Stimulated activated naive CD8-positive, alpha-beta T cell treated with anti-CD3 and anti-CD28 coated beads, Interleukin-15, amount 100 ng/mL, for 72 hours (primary cell): ENCODE data around the gene TMEM184B.

ENCODE experiments used
- ATAC-seq: fragments of 150-1000 bp; cut with Tn5 transposase; 2 replicates; pipeline ENCODE4 v1.10.0; 2021; ENCODE audit warnings: mild to moderate bottlenecking, moderate library complexity
- DNase-seq, 2 donors: peaks; one replicate each; pipeline ENCODE4 v3.0.0; 2021 to 2022
- H3K27ac Mint-ChIP-seq, 2 donors: one replicate each; pipeline ENCODE4 v1.8.0; 2022; ENCODE audit warnings: mild to moderate bottlenecking in 2 of 2, mixed read lengths in 2 of 2, moderate library complexity in 2 of 2
- H3K27me3 Mint-ChIP-seq: one replicate; pipeline ENCODE4 v1.8.0; 2022; ENCODE audit warnings: mixed read lengths
- H3K4me1 Mint-ChIP-seq: one replicate; pipeline ENCODE4 v1.8.0; 2022; ENCODE audit warnings: mild to moderate bottlenecking, mixed read lengths
- H3K4me3 Mint-ChIP-seq, 2 donors: one replicate each; pipeline ENCODE4 v1.8.0; 2022; ENCODE audit warnings: mild to moderate bottlenecking in 2 of 2, mixed read lengths in 2 of 2, moderate library complexity in 1 of 2
- H3K9me3 Mint-ChIP-seq, 2 donors: one replicate each; pipeline ENCODE4 v1.8.0; 2022; ENCODE audit warnings: mixed read lengths in 2 of 2

TMEM184B gene

DNA sequence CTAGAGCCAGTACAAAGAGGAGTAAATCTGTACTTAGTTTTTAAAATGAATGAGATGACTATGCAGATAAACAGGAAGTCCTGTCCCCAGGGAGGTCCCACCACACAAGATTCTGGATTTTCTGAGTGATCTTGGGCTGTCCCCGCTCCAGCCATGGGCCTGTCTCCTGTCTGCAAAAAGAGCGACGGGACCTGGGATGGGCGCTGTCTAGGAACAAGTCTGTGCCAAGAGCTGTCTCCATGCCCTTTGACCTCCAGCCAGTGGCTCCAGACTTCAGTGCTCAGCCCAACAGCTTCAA, 38.5 kb upstream of the TMEM184B start:
- no peaks in the 10 kb centered on the region for H3K9me3 Mint-ChIP-seq
- ATAC-seq (peak; percentile 39), DNase-seq (no peak)
- H3K4me1 Mint-ChIP-seq = peaks cover 84% of the 10 kb centered on the region
- no peak overlapping the region for H3K4me3 Mint-ChIP-seq
- no peaks in the 10 kb centered on the region for H3K27me3 Mint-ChIP-seq
- H3K27ac Mint-ChIP-seq = peak overlapping the region; percentile 79 to 88

DNA sequence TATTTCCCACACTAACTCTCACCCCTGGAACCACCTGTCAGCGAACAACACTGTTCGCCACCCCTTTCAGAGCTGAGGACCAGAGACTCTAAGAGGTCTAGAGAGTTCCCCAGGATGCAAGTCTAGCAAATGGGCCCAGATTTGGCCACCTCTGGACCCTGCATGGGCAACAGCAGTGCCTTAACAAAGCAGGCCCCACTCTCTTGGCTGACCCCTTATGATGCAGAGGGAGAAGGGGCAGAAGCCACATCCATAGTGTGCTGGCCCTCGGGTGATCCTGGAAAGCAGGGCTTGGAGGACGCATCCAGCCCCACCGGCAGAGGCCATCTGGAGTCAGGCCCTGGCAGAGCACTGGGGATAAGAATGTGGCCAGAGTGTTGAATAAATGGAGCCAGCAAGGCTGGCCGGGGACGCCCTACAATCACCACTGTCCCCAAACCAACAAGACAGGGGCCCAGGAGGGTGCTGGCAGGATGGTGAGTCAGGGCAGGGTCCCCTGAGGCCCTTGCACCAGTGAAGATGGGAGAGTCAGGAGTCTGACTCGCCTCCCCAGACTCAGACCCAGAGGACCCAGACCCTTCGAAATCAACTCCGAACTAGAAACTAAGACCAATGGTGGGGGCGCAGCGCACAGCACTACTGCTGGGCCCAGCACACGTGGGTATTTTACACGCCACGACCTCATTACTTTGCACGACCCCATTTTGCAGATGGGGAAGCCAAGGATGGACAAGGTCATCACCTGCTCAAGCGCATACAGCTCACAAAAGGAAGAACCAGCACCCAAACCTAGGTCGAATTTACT, 37.9 kb upstream of the TMEM184B start:
- Mint-ChIP-seq H3K9me3 (no peaks in the 10 kb centered on the region), H3K4me3 (no peak overlapping the region), H3K27ac (peak overlapping the region in 1 of 2 donors; percentile 88)

DNA sequence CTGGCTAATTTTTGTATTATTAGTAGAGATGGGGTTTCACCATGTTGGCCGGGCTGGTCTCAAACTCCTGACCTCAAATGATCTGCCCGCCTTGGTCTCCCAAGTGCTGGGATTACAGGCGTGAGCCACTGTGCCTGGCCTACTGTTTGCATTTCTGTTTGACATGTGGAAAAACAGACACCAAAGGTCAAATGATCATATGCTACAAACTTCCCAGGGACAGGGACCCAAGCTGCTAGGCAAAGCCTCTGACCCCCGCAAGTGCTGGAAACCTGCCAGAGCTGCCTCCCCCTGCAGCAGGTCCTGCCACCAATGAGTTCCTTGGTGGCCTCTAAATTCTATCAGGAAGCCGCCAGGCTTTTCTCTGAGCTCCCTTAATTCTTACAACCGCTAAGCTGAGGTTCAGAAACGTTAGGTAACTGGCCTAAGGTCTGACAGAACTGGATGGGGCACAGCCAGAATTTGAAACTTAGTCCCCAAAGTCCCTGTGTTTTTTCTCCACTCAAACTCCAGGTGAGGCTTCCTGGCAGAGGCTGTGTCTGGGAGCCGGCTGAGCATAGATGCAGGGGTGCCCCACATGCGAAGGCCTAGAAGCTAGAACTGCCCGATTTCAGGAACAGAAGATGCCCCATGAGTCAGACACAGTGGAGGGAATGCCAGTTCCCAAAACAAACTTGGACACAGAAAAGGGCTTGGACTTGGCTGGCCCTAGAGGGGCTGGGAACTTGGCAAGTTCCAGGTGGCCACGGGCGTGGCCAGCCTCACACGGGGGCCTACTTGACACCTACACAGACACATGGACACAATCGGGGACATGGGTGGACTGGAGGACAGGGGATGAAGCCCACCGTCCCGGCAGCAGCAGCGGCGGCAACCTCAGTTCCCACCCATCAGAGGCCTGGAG, 37.1 kb upstream of the TMEM184B start:
- ATAC-seq = no peak
- H3K4me1 Mint-ChIP-seq = peaks cover 84% of the 10 kb centered on the region
- H3K4me3 Mint-ChIP-seq = no peak overlapping the region
- H3K27me3 Mint-ChIP-seq = no peaks in the 10 kb centered on the region
- no peaks in the 10 kb centered on the region for H3K9me3 Mint-ChIP-seq
- no peak overlapping the region for H3K27ac Mint-ChIP-seq
- DNase-seq = no peak

More for the DNA sequence above, 37.9 kb upstream of the TMEM184B start:
- DNase-seq = no peak
- Mint-ChIP-seq H3K27me3 (no peaks in the 10 kb centered on the region), H3K4me1 (peaks cover 84% of the 10 kb centered on the region)
- no peak for ATAC-seq

DNA sequence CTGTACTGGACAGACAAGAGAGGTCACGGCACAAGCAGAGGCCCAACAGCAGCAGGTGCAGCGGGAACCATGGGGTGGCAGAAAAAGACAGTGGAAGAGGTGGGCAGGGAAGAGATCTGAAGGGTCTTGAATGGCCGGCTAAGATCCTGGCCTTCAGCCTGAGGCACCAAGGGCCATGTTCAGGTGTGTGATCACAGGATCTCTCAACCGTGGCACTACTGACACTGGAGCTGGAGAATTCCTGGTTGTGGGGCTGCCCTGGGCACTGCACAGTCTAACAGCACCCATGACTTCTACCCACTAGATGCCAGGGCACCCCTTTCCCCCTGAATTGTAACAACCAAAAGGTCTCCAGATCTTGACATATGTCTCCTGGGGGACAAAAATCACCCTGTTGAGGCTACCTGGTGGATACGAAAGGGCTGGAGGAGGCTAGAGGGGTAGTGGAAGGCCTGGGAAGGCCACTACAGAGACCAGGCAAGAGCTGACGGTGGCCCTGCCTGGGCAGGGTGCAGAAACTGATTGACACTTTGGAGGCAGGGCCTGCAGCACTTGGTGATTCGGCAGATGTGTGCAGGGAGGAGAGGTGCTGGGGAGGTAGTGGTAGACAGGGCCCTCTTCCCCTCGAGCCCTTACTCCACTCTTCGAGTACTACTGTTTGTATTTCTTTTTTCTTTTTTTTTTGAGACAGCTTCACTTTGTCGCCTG, 36.1 kb upstream of the TMEM184B start:
- Mint-ChIP-seq H3K27ac (peak overlapping the region; percentile 42 to 59), H3K9me3 (no peaks in the 10 kb centered on the region), H3K4me1 (peaks cover 84% of the 10 kb centered on the region), H3K4me3 (no peak overlapping the region), H3K27me3 (no peaks in the 10 kb centered on the region)
- DNase-seq = no peak
- no peak for ATAC-seq

DNA sequence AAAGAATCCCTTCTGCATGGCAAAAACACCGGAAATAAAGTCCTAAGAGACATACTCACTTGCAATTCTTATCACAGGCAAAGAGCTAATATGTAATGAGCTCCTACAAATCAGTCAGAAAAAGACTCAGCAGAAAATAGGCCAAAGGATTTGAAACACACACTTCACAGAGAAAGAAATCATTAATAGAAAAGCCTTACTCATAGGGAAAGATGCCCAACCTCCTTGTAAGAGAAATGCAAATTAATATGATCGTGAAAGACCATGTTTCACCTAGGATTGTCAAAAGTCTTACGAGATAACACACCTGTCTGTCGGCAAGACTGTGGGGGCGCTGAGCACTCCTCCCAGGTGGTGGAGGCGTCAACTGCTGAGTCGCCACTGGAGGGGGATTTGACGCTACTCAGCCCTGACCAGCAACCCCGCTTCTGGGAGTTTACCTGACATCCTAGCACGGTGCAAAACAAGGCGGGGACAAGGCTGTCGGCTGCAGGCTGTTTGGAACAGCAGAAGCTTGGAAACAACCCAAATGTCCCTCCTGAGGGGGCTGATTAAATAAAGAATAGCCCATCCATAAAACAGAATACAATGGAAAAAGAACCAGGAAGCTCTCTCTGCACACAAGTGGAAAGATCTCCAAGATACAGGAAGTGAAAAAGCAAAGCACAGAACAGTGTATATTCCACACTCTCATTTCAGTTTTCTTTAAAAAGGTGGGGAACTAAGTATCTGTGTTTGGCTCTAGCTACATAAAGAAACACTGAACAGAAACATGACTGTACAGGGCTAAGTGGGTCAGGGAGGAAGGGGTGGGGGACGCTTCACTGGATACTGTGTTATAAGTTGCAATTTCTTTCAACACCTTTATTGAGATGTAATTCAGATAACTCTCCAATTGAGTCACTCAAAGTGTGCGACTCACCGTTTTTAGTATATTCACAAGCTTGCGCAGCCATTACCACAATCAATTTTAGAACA, 33.0 kb upstream of the TMEM184B start:
- ATAC-seq (peak; percentile 83), DNase-seq (no peak)
- peak overlapping the region; percentile 59 to 60 for H3K27ac Mint-ChIP-seq
- no peaks in the 10 kb centered on the region for H3K9me3 Mint-ChIP-seq
- H3K27me3 Mint-ChIP-seq = no peaks in the 10 kb centered on the region
- H3K4me3 Mint-ChIP-seq = peak overlapping the region; percentile 19 to 60
- H3K4me1 Mint-ChIP-seq = peaks cover 56% of the 10 kb centered on the region

DNA sequence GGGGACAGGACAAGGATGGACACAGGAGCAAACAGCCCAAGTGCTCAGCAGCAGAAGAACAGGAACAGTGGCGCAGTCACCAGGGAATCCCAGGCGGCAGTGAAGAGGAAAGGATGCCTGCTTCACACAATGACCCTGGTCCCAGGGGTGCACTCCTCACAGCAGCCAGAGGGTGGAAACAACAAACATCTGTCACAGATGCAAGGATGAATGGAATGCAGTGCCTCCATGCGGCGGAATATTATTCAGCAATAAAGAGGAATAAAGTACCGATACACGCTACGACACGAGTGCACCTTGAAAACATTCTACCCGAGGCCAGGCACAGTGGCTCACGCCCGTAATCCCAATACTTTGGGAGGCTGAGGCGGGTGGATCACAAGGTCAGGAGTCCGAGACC, 31.7 kb upstream of the TMEM184B start:
- DNase-seq = no peak
- Mint-ChIP-seq H3K27me3 (no peaks in the 10 kb centered on the region), H3K9me3 (no peaks in the 10 kb centered on the region), H3K27ac (no peak overlapping the region), H3K4me3 (no peak overlapping the region), H3K4me1 (peaks cover 47% of the 10 kb centered on the region)
- no peak for ATAC-seq

DNA sequence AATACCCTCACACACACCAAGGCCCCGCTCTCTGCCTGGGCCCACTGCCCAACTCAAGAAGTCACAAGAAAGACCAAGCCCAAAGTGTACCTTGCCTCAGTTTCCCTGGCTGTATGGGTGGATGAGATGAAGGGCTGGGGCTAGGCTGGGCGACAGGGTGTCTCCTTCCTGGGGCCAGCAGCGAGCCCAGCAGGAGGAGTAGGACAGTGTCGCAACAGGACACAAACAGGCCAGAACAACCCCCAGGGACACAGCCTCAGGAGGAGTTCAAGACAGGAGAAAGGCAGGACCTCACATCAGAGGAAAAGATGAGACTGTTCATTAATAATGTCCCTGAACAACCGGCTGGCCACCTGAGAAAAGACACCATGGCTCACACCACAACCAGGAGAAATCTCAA, 31.2 kb upstream of the TMEM184B start:
- no peak overlapping the region for H3K4me3 Mint-ChIP-seq
- H3K9me3 Mint-ChIP-seq = no peaks in the 10 kb centered on the region
- peaks cover 43% of the 10 kb centered on the region for H3K4me1 Mint-ChIP-seq
- peak overlapping the region in 1 of 2 donors; percentile 79 for H3K27ac Mint-ChIP-seq
- no peaks in the 10 kb centered on the region for H3K27me3 Mint-ChIP-seq
- DNase-seq = no peak
- ATAC-seq = no peak

DNA sequence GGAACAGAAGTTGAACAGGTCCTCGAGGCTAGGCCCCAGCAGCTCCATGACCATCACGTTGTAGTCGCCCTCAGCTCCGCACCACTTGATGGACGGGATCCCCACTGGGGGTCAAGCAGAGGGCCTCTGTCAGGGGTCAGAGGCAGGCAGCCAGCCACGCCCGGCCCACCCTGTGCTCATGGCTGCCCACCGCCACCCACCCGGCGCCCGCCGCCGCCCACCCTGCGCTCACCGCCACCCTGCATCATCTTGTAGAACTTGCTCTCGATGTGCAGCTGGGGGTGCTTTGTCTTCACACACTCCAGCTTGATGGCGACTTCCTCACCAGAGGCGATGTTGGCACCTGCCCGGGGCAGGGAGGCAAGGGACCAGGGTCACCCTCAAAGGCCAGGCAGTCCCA, 30.1 kb upstream of the TMEM184B start:
- no peak for DNase-seq
- peak overlapping the region in 1 of 2 donors; percentile 12 for H3K27ac Mint-ChIP-seq
- H3K4me3 Mint-ChIP-seq = no peak overlapping the region

DNA sequence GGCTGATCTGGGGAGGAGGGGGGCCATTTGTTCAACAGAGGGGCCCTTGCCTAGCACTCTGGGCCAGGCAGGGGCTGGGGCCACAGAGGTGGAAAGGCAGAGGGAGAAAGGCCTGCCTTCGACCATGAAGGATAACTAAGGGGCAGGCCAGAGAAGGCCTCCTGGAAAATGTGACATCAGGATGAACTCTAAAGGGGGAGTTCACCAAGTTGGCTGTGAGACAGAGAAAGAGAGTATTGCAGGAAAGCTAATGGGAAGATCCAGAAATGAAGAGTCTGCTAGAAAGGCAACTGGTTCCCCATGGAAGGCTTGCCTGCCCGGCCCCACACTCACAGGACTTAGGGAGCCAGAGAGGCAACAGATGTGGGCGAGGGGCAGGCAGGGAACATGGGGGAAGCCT, 28.1 kb upstream of the TMEM184B start:
- no peaks in the 10 kb centered on the region for H3K9me3 Mint-ChIP-seq
- DNase-seq = no peak
- H3K27ac Mint-ChIP-seq = no peak overlapping the region
- H3K4me1 Mint-ChIP-seq = peaks cover 24% of the 10 kb centered on the region
- H3K4me3 Mint-ChIP-seq = no peak overlapping the region
- no peak for ATAC-seq
- no peaks in the 10 kb centered on the region for H3K27me3 Mint-ChIP-seq

More for the DNA sequence above, 30.1 kb upstream of the TMEM184B start:
- no peaks in the 10 kb centered on the region for H3K9me3 Mint-ChIP-seq
- peaks cover 35% of the 10 kb centered on the region for H3K4me1 Mint-ChIP-seq
- ATAC-seq = no peak
- no peaks in the 10 kb centered on the region for H3K27me3 Mint-ChIP-seq

DNA sequence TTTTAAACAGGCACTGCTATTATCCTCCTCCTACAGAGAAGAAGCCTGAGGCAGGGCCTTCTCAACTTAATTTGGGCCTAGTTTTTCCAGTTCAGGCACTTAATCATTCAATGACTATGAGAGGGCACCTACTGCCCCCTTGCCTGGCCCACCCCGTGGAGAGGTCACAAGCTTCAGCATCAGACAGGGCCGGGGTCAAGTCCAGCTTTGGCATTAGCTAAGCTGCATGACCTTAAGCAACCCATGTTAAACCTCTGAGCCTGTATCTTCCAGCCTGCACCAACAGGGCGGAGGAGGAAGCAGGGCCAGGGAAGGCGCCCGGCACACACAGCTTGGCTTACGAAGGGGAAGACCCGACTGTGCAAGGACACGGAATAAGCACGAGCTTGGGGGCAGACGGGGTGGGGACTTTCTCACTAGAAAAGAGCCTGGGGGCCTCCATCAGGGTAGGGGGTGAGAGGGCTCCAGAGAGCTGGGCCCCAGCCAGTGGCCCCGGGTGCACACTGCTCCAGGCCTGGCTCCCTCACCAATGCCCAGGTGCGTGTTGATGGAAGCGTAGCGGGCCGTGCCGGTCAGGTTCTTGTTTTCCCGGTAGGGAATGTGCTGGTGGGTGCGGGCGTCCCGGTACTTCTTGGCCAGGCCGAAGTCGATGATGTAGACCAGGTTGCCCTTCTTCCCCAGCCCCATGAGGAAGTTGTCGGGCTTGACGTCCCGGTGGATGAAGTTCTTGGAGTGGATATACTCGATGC, 27.6 kb upstream of the TMEM184B start:
- DNase-seq (no peak), ATAC-seq (no peak)
- Mint-ChIP-seq H3K9me3 (no peaks in the 10 kb centered on the region), H3K27ac (peak overlapping the region in 1 of 2 donors; percentile 59), H3K27me3 (no peaks in the 10 kb centered on the region), H3K4me1 (peaks cover 18% of the 10 kb centered on the region), H3K4me3 (no peak overlapping the region)

DNA sequence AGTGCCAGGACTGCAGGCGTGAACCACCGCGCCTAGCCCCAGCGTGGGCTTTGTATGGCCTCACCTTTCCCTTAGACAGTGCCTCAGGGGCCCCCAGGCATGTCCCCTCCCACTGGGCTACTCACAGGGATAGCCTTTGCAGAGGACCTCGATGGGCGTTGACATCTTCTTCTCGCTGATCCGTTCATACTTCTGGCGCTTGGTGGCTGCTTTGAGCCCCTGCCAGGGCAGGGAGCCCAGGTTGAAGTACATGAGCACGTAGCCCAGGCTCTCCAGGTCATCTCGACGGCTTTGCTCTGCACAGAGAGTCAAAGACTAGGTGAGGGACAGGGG, 26.9 kb upstream of the TMEM184B start:
- DNase-seq (no peak), ATAC-seq (no peak)
- H3K27ac Mint-ChIP-seq = no peak overlapping the region
- no peaks in the 10 kb centered on the region for H3K9me3 Mint-ChIP-seq
- peaks cover 12% of the 10 kb centered on the region for H3K4me1 Mint-ChIP-seq
- no peaks in the 10 kb centered on the region for H3K27me3 Mint-ChIP-seq
- no peak overlapping the region for H3K4me3 Mint-ChIP-seq

DNA sequence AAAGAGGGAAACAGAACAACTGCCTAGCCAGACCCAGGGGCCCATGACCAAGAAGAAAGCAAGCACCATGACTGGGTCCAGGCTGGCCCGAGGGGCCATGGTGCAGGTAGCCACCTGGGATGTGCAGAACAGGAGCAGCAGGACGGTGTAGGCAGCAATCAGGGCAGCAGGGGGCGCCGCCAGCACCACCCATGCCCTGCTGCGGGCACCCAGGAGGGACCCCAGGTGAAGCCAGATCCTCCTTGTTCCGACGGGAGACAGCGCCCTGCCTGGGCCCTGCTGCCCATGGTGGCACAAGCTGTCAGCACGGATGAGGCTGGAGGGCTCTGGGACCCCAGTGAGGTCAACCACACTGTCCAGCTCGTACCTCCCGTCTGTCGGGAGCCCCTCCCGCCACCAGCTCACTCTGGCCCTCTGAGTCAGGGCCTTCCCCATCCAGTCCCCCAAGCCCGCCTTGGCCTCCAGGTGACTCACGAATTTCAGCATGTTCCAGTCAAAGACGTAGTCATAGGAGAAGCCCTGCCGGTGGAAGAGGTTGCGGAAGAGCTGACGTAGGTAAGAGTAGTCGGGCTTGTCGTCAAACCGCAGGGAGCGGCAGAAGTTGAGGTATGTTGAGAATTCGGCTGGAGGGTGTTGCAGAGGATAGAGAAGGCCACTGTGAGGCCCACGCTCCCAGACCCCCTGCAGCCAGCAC, 25.6 kb upstream of the TMEM184B start:
- no peaks in the 10 kb centered on the region for H3K4me1 Mint-ChIP-seq
- no peaks in the 10 kb centered on the region for H3K9me3 Mint-ChIP-seq
- peak; percentile 72 for ATAC-seq
- H3K4me3 Mint-ChIP-seq = no peak overlapping the region
- DNase-seq = peak; percentile 38 to 43
- peak overlapping the region in 1 of 2 donors; percentile 28 for H3K27ac Mint-ChIP-seq
- no peaks in the 10 kb centered on the region for H3K27me3 Mint-ChIP-seq

DNA sequence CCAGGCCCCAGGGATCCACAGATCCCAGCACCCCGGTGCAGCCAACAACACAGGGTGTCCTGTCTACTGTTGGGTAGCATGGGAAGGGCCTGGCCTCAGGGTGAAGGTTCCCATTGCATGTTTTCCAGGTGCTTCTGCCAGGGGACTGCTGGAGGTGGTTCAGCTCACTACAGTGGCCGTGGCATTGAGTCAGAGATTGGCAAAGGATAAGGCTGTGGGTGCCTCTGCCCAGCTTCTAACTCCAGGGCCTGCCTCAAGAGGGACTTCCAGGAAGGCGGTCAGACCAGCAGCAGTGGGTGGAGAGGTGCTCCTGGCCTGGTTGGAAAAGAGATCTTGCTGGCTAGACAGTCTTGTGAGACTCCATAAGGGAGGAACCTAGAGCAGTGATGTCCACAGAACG, 23.6 kb upstream of the TMEM184B start:
- no peaks in the 10 kb centered on the region for H3K9me3 Mint-ChIP-seq
- H3K27ac Mint-ChIP-seq = no peak overlapping the region
- ATAC-seq (no peak), DNase-seq (no peak)
- no peaks in the 10 kb centered on the region for H3K27me3 Mint-ChIP-seq
- no peaks in the 10 kb centered on the region for H3K4me1 Mint-ChIP-seq
- H3K4me3 Mint-ChIP-seq = no peak overlapping the region

DNA sequence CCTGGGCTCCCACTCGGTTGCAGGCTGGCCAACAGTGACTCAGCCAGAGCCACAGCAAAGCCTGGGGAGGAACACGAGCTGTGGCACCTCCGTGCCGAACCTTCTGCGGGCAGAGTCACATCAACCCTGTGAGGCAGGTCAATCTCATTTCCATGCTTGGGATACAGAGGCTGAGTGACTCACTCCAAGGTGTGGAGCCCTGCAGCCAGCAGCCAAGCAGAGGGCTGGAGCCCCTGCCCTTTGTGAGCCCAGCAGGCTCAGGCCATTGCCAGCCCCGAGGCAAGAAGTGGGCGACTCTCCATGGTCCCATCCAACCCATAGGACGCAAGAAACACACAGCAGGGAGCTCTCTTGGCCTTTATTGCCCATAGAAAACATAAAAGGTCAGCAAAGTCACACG, 23.1 kb upstream of the TMEM184B start:
- H3K27me3 Mint-ChIP-seq = no peaks in the 10 kb centered on the region
- H3K4me3 Mint-ChIP-seq = no peak overlapping the region
- no peaks in the 10 kb centered on the region for H3K9me3 Mint-ChIP-seq
- ATAC-seq (no peak), DNase-seq (no peak)
- peak overlapping the region in 1 of 2 donors; percentile 54 for H3K27ac Mint-ChIP-seq
- H3K4me1 Mint-ChIP-seq = no peaks in the 10 kb centered on the region
